Left hindlimb (tissue), 1 donor: ENCODE measurements around the gene RASAL1.

Experiments used
- DNase-seq: peaks from one replicate; pipeline ENCODE4 v3.0.0-alpha.2; 2018

RASAL1 gene

DNA sequence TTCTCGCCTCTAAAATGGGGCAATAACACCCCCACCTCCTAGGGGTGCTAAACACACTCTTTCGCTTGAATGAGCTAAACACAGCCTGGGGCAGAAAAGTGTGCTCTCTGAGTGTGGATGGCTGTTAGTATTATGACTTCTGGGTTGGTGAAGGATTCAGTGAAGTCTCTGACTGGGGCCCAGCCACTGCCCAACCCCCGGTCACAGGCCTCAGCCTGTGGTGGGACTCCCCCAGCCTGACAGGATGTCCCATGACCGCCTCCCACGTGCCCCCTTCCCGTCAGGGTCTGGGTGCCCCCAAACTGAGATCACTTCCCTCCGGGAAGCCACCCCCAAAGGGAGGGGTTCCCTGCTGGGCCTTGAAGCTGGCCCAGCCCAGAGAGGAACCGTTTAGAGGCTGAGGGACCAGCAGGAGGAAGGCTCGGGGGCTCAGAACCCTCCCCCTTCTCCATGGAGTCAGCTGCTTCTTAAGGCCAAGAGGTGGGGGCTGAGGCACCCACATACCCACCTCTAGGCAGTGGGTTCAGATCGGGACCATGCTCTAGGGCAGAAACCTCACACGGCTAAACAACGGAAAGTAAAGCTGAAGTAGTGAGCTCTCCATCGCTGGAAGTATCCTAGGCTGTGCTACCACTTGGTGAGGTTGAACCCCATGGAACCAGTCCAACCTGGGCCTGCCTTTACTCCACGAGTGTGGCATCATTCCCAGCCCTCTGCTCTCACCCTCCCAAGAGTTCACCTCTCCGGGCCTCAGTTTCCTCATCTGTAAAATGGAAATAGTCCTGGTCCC is 65.2 kb downstream of the RASAL1 start:
- no peak for DNase-seq

DNA sequence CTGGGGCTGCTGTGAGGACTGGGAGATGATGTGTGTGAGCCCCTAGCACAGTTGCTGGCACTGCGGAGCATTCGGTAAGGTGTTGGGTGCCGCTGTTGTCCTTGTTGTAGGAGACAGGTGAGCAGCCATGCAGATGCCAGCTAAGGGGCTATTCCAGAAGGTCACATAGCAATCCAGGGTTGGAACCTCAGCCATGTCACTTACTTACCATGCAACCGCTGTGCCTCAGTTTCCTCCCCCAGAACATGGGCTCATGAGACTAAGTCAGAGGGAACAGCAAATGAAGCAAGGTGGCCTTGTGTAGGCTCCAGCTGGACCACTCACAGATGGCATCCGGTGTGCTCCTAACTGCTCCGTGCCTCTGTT is 65.8 kb downstream of the RASAL1 start:
- no peak for DNase-seq

DNA sequence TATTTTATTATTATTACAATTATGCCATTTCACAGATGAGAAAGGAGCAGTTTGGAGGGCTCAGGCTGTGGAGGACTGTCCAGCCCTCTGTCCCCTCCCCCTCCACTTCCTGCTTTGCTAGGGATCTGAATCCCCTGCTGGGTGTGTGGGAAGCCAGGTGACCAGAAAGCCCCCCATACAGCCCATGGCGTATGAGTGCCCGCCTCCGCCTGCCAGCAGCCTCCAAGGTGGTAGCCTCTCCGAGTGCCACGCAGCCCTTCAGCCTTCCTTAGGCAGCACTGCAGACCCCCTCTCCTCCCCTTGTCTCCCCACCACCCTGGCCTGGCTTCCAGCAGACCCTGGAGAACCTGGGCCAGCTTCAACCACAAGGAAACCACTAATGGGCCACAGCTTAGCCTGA is 66.4 kb downstream of the RASAL1 start:
- no peak for DNase-seq

DNA sequence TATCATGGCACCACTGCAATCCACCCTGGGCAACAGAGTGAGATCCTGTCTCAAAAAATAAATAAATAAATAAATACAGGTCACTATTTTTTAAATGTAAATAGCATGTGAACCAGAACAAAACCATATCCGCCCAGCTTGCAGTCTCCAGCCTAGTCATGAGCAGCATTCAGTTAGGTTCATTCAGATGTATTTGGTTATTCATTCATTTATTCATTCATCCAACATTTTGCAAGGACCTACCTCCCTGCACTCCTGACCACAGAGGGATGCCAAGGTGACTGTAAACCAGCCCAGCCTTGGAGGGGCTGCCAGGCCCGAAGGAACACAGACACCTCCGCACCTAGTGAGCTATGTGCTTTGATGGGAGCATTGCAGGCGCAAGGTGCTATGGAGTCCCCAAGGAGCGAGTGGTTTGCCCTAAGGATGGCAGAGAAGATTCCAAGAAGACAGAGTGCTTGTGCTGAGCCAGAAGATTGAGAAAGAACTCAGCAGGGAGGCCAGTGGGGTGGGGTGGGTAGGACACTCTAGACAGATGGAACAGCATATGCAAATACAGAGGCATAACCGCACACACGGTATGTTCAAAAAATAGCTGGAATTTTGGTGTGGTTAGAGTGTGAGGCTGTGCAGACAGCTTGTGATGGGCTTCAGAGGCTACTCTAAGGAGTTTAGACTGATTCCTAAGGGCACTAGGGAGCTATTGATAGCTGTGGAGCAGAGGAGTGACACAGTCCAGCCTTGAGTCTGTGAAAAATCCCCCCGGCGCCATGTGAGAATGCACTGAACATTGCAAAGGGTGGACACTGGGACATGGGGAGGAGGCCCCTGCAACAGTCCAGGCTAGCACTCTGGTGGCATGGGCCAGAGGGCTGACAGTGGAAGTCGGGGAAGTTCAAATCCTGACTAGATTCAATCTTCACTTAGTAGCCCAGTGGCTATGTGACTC is 67.3 kb downstream of the RASAL1 start:
- DNase-seq: no peak

DNA sequence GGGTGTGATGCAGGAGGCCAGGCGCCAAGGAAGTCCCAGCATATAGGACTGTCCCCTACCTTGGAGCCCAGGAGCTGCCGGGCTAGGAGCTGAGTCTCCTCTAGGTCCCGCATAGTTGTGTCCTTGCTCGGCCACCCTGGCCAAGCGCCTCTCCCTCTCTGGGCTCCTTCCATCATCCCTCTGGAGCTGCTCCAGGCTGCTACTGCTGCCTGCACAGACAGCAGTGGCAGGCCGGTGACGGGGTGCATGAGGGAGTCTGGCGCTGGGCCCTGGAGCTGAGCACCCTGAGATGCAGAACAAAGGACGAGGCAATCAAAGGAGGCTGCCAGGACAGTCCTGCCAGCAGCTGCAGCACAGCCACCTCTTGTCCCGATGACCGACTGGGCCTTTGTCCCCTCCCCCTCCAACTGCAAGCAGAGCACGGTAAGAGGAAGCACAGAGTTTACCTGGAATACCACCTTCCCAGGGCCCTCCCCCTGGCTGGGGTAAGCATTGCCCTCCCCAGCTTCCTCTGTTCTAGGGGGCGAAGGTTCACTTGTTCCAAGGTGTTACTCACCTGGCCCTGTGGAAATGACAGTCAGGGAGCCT is 68.7 kb downstream of the RASAL1 start:
- no peak for DNase-seq

DNA sequence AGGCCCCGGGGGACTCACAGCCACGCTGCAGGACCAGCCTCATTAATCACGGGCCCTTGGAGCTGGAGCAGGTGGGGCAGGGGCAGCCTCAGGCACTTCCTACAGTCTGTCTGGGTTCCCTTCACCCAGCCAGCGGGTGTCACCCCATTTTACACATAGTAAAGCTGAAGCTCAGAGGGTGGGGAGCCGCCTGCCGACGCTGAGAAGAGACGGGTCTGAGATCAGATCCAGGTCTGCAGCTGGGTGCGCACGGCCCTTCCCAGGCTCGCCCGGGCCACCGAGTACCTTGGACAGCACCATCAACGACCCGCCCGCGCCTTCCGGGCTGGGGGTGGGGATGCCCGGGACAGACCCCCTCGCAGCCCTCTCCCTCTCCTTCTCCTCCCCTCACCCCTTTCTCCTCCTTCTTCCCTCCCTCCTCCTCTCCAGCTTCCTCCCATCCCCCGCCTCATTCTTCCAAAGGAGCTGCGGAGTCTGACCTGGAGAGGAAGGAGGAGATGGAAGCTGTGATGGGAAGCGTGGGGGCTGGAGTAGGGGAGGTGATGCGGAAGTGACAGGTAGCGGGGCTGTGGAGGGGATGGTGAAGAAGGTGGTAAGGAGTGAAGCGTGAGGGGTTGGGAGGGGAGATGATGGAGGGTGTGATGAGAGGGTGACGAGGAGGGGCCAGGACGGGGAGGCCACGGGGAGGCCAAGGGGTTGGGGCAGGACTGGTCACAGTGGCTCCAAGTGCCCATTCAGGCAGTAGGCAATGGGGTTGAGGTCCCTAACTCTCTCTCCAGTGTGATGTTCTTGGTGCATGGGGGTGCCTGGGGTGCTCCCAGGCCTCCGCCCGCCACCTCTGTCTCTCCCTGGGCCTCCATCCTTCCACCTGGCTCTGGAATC is 70.2 kb downstream of the RASAL1 start:
- no peak for DNase-seq

DNA sequence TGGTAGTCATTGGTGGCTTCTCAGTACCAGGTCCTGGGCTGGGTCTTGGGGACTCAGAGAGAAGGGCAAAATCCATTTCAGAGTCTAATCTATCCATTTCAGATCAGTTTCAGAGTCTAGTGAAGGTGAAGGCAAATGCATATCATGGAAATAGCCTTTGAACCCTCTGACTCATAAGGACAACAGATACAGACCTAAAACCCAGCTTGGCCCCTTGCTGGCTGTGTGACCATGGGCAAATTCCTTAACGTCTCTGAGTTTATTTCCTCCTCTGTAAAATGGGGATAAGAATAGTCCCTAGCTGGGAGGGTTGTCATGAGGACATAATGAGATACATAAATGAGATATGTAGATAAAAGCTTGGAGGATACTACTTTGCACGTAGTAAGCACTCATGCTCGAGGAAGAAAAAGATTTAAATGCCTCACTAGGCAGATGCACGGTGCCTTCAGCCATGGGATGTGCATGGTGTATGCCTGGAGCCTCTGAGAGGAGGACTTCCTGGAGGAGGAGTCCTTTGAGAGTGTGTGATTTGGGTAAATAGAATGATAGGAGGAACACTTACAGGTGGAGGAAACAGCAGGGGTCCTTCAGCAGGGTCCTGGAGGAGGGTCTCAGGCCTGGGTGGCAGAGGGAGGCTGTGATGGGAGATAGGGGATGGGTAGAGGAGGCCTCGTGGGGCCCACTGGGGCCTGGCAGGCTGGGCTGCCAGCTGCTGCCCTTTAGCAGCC is 71.0 kb downstream of the RASAL1 start:
- no peak for DNase-seq

DNA sequence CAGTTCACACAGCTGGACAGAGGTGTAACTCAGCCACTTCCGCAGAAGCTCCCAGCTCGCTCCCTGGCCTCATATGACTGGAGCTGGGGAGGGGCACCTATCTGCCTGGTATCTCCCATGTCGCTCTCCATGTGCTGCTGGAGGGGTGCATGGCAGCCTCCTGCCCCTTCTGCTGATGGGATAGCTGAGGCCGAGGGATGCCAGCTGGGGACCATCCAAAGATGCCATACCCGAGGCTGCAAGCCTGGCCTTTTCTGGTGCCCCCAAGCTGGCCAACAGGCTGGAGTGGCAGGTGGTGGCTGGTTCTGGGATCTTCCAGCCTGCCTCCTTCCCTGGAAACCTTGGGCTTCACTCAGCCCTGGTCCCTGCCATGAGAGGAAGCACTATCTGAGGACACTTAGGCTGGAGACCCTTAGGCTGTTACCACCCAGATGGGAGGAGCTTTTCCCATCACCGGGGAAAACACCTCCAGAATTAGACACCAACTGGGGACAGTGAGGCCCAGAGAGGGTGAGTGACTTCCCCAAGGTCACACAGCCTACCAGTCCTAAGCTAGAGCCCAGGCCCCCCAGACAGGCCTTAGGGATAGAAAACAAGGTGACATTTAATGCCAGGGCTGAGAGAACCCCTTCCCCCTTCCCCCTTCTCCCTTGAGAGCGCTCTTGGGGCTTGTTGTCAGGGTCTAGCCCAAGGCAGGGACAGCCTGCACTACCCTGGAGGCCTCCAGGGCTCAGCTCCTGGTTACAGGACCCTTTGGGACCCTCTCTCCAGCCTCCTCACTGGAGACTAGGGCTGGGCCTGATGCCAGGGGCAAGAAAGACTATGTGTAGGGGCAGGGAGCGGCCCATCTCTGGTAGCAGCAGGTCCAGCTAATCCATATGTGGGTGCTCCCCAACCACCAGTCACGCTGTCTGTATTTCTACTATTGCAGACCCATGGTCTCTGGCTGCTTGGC is 71.9 kb downstream of the RASAL1 start:
- DNase-seq: no peak

DNA sequence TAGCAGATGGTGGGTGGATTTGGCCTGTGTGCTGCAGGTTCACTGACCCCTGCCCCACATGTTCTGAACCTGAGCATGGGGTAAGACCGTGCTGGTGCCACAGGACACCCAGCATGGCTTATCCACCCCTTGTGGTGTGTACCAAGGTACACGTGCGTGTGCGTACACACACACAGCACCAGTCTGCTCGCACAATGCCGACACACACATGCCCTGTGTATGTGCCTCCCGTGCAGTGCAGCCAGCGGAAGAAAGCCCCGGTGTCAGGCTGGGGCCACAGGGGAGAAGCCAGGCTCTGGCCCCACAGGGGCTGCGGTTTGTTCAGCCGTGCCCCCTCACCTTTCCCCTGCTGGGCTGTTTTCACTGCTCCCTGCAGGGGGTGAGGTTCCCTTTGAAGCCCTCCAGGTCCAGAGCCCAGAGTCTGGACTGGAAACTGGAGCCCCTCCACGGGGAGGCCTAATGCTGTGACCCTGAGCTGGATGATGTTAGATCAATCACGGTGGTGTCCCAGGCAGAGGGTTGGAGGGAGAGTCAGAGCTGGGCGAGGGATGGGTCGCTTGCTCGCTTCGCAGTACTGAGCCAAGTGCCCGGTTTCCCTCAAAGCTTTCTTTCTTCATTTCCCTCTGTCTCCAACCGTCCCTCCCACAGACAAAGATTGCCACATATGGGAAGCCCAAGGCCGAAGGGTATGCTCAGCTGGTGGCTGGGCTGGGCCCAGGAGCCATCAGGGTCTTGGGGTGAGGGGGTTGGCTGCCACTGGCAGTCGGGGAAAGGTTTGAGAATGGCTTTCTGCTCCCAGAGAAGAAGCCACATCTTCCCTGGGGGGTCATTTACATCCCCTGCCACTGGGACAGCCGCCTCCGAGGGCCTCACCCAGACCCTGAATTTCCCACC is 72.8 kb downstream of the RASAL1 start:
- no peak for DNase-seq

DNA sequence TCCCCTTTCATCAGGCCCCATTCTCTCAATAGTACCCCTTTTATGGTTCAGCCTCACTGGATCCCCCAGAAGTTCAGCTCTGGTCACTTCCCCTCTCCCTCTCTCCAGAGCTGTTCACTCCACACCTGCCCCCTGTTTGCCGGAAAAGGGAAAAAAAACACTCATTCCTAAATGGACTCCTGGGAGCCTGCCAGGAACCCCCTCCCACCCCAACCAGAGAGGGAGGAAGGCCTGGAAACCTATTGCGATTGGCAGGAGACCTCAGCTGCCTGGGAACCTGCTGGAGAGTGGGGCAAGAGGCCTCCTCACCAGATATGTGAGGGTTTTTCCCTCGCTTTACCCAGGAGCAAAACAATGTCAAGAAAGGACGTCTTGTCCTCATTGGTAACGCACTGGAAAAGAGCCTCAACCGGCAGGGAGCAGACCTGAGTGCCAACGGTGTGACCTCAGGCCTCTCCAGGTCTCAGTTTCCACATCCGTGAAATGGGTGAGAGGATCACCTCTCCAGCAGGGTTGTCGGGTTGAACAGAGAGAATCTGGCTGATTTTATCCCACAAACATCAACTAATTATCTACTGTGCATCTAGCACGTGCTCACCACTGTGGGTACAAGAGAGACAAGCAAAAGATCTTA is 74.4 kb downstream of the RASAL1 start:
- DNase-seq: no peak

DNA sequence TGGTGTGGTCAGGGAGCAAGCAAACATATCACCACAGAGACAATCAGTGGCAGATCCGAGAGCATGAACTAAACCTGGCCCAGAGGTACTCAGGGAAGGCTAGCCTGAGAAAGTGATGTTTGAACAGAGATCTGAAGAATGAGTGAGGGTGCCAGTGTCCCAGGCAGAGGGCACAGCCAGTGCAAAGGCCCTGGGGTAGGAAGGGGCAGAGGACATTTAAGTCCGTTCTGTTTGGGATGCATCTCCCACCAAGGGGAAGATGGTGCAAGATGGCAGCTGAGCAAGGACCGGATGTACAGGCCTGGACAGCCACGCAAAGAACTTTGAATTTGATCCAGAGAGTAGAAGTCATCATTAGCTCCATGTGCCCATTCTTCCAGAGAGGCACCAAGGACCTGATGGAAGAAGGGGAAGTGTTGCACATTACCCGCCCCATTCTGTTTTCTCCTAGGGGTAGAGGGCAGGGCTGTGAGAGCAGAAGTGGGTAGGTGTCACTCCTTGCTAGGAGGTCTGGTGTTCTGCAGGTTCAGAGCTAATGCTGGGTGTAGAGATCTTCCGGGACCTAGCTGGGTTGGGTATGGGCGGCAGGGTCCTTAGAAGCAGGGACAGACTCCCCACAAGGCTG is 75.1 kb downstream of the RASAL1 start:
- DNase-seq: no peak

DNA sequence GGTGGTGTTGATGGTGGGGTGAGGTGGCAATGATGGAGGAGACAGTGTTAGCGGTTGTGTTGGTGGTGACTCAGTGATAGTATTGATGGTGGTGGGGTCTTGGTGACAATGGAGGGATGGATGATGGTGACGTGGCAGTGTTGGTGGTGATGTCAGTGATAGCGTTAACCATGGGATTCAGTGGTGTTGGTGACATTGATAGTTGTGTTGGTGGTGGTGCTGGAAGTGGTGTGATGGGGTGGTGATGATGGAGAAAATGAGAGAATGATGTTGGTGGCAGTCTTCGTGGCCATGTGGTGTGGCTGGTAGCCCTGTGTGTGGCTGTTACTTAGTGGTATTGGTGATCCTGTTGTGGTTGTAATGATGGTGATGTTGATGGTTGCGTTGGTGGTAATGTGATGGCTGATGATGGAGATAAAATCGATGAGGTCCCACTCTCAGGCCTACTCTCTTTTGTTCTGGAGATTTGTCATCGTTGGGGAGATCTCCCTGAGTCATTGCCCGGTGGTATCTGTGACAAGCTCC is 76.4 kb downstream of the RASAL1 start:
- no peak for DNase-seq

DNA sequence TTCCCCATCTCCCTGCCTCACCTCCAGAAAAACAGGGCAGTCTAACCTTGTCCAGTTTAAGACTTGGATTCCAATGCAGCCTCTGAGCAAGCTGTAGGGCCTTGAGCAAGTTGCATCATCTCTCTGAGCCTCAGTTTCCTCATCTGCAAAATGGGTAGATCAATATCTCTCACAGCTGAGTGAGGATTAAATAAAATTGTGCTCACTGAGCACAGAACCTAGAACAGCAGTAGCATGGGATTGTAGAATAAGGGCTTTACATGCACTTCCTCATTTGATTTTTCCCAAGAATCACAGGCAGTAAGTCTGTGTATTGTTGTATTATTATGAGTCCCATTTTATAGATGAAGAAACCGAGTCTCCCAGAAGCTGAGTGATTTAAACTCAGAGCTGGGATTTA is 77.0 kb downstream of the RASAL1 start:
- DNase-seq: no peak

DNA sequence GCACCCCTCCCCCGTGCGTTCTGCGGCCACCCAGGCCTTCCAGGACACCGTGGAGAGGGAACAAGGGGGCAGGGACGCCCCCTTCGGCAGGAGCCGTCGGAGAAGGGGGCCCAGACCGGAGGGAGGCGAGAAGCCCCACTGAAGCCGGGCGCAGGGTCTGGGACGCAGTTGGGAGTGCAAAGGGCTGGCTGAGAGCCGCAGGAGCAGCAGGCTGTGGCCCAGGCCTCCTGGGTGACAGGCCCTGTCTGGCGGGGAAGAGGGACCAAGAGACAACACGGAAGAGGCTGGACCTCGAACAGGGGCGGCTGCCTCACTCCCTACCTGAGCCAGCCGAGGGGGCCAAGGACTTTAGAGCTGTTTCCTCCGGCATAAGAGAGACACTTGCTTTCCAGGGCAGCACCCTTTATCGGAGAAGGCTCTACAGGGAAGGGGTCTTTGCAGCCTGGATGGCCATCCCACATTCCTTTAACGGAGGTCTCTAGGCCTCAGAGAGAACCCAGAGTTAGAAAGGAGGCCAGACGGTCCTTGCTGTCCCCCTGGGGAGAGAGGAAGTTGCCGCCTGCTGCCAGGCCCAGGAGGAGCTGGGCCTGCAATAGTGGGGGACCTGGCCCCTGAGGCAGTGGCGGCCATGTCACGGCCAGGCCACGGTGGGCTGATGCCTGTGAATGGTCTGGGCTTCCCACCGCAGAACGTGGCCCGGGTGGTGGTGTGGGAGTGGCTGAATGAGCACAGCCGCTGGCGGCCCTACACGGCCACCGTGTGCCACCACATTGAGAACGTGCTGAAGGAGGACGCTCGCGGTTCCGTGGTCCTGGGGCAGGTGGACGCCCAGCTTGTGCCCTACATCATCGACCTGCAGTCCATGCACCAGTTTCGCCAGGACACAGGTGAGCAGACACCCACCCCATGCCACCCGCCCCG is 77.7 kb downstream of the RASAL1 start:
- DNase-seq: no peak

DNA sequence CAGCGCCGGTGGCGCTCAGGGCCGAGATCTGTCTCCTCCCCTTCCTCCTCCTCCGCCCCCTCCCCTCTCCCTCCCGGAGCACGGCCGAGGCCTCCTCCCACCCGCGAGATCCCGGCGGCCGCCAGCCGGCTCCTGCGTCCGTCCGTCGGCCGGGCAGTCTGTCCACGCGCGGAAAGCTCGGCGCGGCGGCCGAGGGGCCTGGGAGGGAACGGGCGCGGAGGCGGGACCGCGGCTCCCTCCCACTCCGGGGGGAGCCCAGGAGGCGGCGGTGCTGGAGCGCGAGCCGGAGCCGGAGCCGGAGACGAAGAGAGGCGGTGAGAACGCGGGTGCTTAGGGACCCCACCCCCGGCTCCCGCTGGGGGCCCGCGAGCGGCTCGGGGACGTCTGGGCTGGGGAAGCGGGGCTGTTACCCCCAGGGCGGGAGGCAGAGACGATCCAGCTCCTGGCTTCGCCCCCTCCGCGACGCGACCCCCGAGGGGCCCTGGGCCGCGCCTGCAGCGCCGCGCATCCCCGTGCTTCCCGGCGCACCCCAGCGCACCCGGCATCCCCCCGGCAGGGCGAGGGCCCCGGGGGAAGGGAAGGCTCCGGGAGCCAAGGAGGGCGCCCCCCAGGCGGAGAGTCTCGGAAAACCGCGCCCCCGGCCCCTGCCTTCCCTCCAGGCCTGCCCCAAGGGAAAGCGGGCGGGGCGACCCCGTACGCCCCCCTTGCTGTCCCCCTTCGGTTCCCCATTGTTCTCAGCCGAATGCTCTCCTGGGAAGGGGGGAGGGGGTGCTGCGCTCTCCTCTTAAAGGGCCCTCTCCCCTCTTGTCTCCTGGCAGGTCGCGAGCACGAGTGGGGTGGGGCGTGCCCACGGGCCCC is 78.7 kb downstream of the RASAL1 start, which contains the start of gene DTX1:
DTX1 (plus strand) TSS at position 100 of the 858 bp plus-strand sequence. CDS start 1,463 bp downstream, outside the sequence.
- DNase-seq: no peak

DNA sequence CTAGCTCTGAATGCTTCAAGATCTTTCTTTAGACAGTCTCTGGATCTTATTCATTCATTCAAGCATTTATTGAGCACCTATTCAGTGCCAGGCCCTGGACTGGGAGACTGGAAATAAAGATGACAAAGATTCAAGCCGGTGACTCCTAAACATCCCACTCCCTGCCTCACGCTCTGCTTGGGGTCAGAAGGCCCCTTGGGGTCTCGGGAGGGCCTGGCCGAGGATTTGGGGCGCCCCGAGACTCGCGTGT is 79.3 kb downstream of the RASAL1 start:
- no peak for DNase-seq
